Aorta (tissue), 5 donors: Measurements from ENCODE around the gene WFDC10B. TPM values are rescaled to one million over a fixed set of nuclear protein-coding genes. Genes with fewer than 3 reads are reported as not detected.
"Not testable (repeated sequence)": the region's sequence is repeated elsewhere in the genome, so short reads cannot be mapped to it uniquely, and the experiment has no call there.

Experiments used
- ATAC-seq: fragments of 200-7000 bp; cut with Tn5 transposase; one replicate; pipeline ENCODE4 v1.9.1; 2022; ENCODE audit warnings: moderate library complexity; ENCODE audit not compliant: low FRiP score
- DNase-seq, 2 donors: peaks; one replicate each; pipeline ENCODE4 v3.0.0-alpha.2; 2020
- H3K27ac ChIP-seq, 2 donors: one replicate each; pipeline ENCODE4 v1.5.1; 2013; ENCODE audit warnings: low read length in 2 of 2, mild to moderate bottlenecking in 2 of 2, moderate library complexity in 2 of 2, control low read depth in 1 of 2, inconsistent platforms in 1 of 2, low read depth in 1 of 2
- H3K27me3 ChIP-seq, 2 donors: one replicate each; pipeline ENCODE4 v1.6.1; 2013; ENCODE audit warnings: control low read depth in 1 of 2, low read length in 1 of 2, mild to moderate bottlenecking in 1 of 2, moderate library complexity in 1 of 2; ENCODE audit not compliant: insufficient read depth in 2 of 2, control insufficient read depth in 1 of 2
- H3K36me3 ChIP-seq, 2 donors: one replicate each; pipeline ENCODE4 v1.6.1; 2013; ENCODE audit warnings: control low read depth in 1 of 2, low read length in 1 of 2, mild to moderate bottlenecking in 1 of 2; ENCODE audit not compliant: insufficient read depth in 2 of 2, control insufficient read depth in 1 of 2
- H3K4me1 ChIP-seq, 2 donors: one replicate each; pipeline ENCODE4 v1.6.1; 2013; ENCODE audit warnings: low read length in 2 of 2, control low read depth in 1 of 2, mild to moderate bottlenecking in 1 of 2, moderate library complexity in 1 of 2; ENCODE audit not compliant: insufficient read depth in 2 of 2, control insufficient read depth in 1 of 2
- H3K4me3 ChIP-seq, 2 donors: one replicate each; pipeline ENCODE4 v1.5.1; 2013; ENCODE audit warnings: low read length in 2 of 2, control low read depth in 1 of 2, mild to moderate bottlenecking in 1 of 2
- H3K9me3 ChIP-seq: one replicate; pipeline ENCODE4 v1.6.1; 2013; ENCODE audit warnings: mild to moderate bottlenecking, low read length; ENCODE audit not compliant: control insufficient read depth
- WGBS, 2 donors: extraction: QIAGEN DNeasy Blood & Tissue Kit; methylation state at CpG; one replicate each; pipeline ENCODE4 v1.1.7; 2013; 5-methylcytosine and 5-hydroxymethylcytosine counted together
- intact Hi-C, 2 donors: fragments of 100-400 bp; cut with DNase I; formaldehyde crosslinking; loops; one replicate each; pipeline versions ENCODE4 v1.14.2 to v1.15.0; 2022
- polyA plus RNA-seq, 2 donors: library from polyadenylated mRNA; stranded (reverse); fragments of 200-250 nt; gene quantifications; one replicate each; pipeline ENCODE4 v1.2.3, GENCODE V29; 2013
- total RNA-seq, 2 donors: library from RNA; stranded (reverse); fragmentation: NEBNext Ultra II Directional; extraction: Animal tissue kit (Norgen Biotek cat#: 25700); gene quantifications; one replicate each; pipeline ENCODE4 v1.2.1, GENCODE V29; 2021
- donor health status: healthy with polysubstance abuse.
- donor health status: Bipolar disorder and iron deficiency.
- donor health status: DM: no; HTN: no; CAD: no.
- donor health status: DM: no; HTN: no; CAD: no.
- donor health status: DM: yes; HTN: yes; CAD: no.

Gene WFDC10B
- total and polyA plus RNA-seq, 4 donors = 1.7 TPM; not detected in 3

- no peaks in the 10 kb centered on the region for H3K4me1 ChIP-seq
- intact Hi-C loops = no loop called here
- no peak overlapping the region for H3K4me3 ChIP-seq
- DNase-seq (no peak), ATAC-seq (no peak)
- H3K27ac ChIP-seq = no peak overlapping the region
- no peaks in the 10 kb centered on the region for H3K9me3 ChIP-seq
- H3K36me3 ChIP-seq = no peaks in the 10 kb centered on the region
- H3K27me3 ChIP-seq = no peaks in the 10 kb centered on the region
Measured at GRCh38 chr20:45672765-45673164, 32.1 kb downstream of the WFDC10B start.

- intact Hi-C loops = no loop called here
- Histone ChIP-seq H3K4me1 (no peaks in the 10 kb centered on the region), H3K9me3 (no peaks in the 10 kb centered on the region), H3K36me3 (no peaks in the 10 kb centered on the region), H3K27me3 (no peaks in the 10 kb centered on the region), H3K4me3 (no peak within 1 kb of the TSS), H3K27ac (no peak within 1 kb of the TSS)
- ATAC-seq = no peak
- DNase-seq = no peak
- WGBS, 2 donors = 71 to 79% methylated on average over 1 of the region's 1 CpG
Measured at GRCh38 chr20:45670139-45670538, 34.7 kb downstream of the WFDC10B start, which contains the start of gene WFDC11. TSS of gene WFDC11 (minus strand) at chr20:45670239. CDS start at chr20:45650600, 19,639 bp downstream.

- H3K27me3 ChIP-seq, H3K4me1 ChIP-seq, ATAC-seq, H3K9me3 ChIP-seq, DNase-seq, H3K36me3 ChIP-seq, H3K27ac ChIP-seq, H3K4me3 ChIP-seq, intact Hi-C loops: not testable (repeated sequence)
- WGBS, 2 donors = 88 to 92% methylated on average over 3 of the region's 3 CpGs
Measured at GRCh38 chr20:45657038-45657437, 47.8 kb downstream of the WFDC10B start.

- H3K36me3 ChIP-seq, ATAC-seq, DNase-seq, H3K4me1 ChIP-seq, H3K27me3 ChIP-seq, H3K4me3 ChIP-seq, intact Hi-C loops, H3K27ac ChIP-seq, H3K9me3 ChIP-seq: not testable (repeated sequence)
- WGBS, 2 donors = 82 to 85% methylated on average over 7 of the region's 7 CpGs
Measured at GRCh38 chr20:45651726-45652125, 53.1 kb downstream of the WFDC10B start.

GRCh38 chr20:45649312-45649863 lies 55.4 kb downstream of the WFDC10B start:
- Histone ChIP-seq H3K27me3 (no peaks in the 10 kb centered on the region), H3K9me3 (no peaks in the 10 kb centered on the region), H3K4me1 (no peaks in the 10 kb centered on the region), H3K4me3 (no peak overlapping the region), H3K27ac (no peak overlapping the region), H3K36me3 (no peaks in the 10 kb centered on the region)
- intact Hi-C loops = no loop called here
- ATAC-seq (no peak), DNase-seq (no peak)
- WGBS, 2 donors = 71 to 76% methylated on average over 6 of the region's 6 CpGs

- intact Hi-C loops = no loop called here
- Histone ChIP-seq H3K27ac (no peak overlapping the region), H3K36me3 (no peaks in the 10 kb centered on the region), H3K9me3 (no peaks in the 10 kb centered on the region), H3K27me3 (no peaks in the 10 kb centered on the region), H3K4me3 (no peak overlapping the region), H3K4me1 (no peaks in the 10 kb centered on the region)
- DNase-seq = no peak
- ATAC-seq = no peak
- 57 to 73% methylated on average over 1 of the region's 1 CpG for WGBS, 2 donors
Measured at GRCh38 chr20:45647441-45648050, 57.3 kb downstream of the WFDC10B start.

- H3K4me3 ChIP-seq = no peak overlapping the region
- H3K36me3 ChIP-seq = no peaks in the 10 kb centered on the region
- H3K4me1 ChIP-seq = no peaks in the 10 kb centered on the region
- intact Hi-C loops = no loop called here
- no peaks in the 10 kb centered on the region for H3K9me3 ChIP-seq
- WGBS, 2 donors = 82 to 89% methylated on average over 3 of the region's 3 CpGs
- ATAC-seq (no peak), DNase-seq (no peak)
- no peaks in the 10 kb centered on the region for H3K27me3 ChIP-seq
- H3K27ac ChIP-seq = no peak overlapping the region
Measured at GRCh38 chr20:45646875-45647274, 57.9 kb downstream of the WFDC10B start.

GRCh38 chr20:45645869-45646268 lies 59.0 kb downstream of the WFDC10B start:
- 89 to 91% methylated on average over 18 to 28 of the region's 28 CpGs for WGBS, 2 donors
- H3K27ac ChIP-seq, H3K4me1 ChIP-seq, H3K36me3 ChIP-seq, DNase-seq, intact Hi-C loops, ATAC-seq, H3K27me3 ChIP-seq, H3K9me3 ChIP-seq, H3K4me3 ChIP-seq: not testable (repeated sequence)

GRCh38 chr20:45641076-45641475 lies 63.7 kb downstream of the WFDC10B start:
- H3K27me3 ChIP-seq, ATAC-seq, H3K4me1 ChIP-seq, H3K9me3 ChIP-seq, H3K36me3 ChIP-seq, H3K4me3 ChIP-seq, DNase-seq, intact Hi-C loops, H3K27ac ChIP-seq: not testable (repeated sequence)
- 92 to 95% methylated on average over 21 to 24 of the region's 24 CpGs for WGBS, 2 donors
